Keratinocyte (primary cell): ENCODE measurements around the gene XIRP1.

Experiments
- CTCF ChIP-seq, 3 experiments: IDR thresholded peaks in 1 of 3; conservative IDR thresholded peaks in 1 of 3; optimal IDR thresholded peaks in 1 of 3; 2 replicates in 2 of 3; 3 replicates in 1 of 3; pipeline versions ENCODE3 to v1.5.1; 2011; ENCODE audit warnings: low read length in 3 of 3, mild to moderate bottlenecking in 3 of 3, moderate library complexity in 2 of 3, control low read depth in 1 of 3, inconsistent platforms in 1 of 3; ENCODE audit not compliant: insufficient read depth in 2 of 3; ENCODE audit errors: extremely low read depth in 1 of 3
- EZH2 ChIP-seq: IDR thresholded peaks from one replicate; pipeline ENCODE4 v1.6.1; 2012; ENCODE audit warnings: inconsistent platforms, mild to moderate bottlenecking, low read length, moderate library complexity

DNA sequence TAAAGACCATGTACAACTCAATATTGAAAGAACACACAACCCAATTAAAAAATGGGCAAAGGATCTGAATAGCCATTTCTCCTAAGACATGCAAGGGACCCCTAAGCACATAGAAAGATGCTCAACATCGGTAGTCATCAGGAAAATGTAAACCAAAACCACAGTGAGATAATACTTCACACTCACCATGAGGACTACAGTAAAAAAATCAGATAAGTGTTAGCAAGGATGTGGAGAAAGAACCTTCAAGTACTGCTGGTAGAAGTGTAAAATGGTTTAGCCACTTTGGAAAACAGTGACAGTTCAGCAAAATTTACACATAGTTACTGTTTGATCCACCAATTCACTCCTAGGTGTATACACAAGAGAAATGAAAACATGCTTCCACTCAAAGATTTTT, 30.1 kb upstream of the XIRP1 start:
- TF ChIP-seq CTCF (optimal IDR thresholded peaks at IDR 0.05 in 1 of 3, IDR thresholded peaks at IDR 0.05 in 1 of 3, conservative IDR thresholded peaks at IDR 0.05 in 1 of 3; ENCODE audit: extremely low read depth in 1 of 3, insufficient read depth in 2 of 3, low read length in 3 of 3): no peak
- TF ChIP-seq EZH2: no peak
